Stimulated activated CD8-positive, alpha-beta memory T cell treated with anti-CD3 and anti-CD28 coated beads, Interleukin-15, amount 100 ng/mL, for 48 hours (primary cell): Measurements from ENCODE around the gene RPS3.
A peak's percentile ranks its signal among the peaks of the same experiment; 100 is the strongest.
"Not testable (repeated sequence)": the region's sequence is repeated elsewhere in the genome, so short reads cannot be mapped to it uniquely, and the experiment has no call there.

Experiments
- DNase-seq, 2 donors: peaks; one replicate each; pipeline ENCODE4 v3.0.0-alpha.2; 2020; ENCODE audit warnings: low read depth in 2 of 2

Gene RPS3

GRCh38 chr11:75399344-75400145 lies at the start of gene RPS3:
TSS of gene RPS3 (plus strand) at chr11:75399518. CDS start at chr11:75399548, 30 bp downstream.
- DNase-seq: peak; percentile 77 to 82

DNA sequence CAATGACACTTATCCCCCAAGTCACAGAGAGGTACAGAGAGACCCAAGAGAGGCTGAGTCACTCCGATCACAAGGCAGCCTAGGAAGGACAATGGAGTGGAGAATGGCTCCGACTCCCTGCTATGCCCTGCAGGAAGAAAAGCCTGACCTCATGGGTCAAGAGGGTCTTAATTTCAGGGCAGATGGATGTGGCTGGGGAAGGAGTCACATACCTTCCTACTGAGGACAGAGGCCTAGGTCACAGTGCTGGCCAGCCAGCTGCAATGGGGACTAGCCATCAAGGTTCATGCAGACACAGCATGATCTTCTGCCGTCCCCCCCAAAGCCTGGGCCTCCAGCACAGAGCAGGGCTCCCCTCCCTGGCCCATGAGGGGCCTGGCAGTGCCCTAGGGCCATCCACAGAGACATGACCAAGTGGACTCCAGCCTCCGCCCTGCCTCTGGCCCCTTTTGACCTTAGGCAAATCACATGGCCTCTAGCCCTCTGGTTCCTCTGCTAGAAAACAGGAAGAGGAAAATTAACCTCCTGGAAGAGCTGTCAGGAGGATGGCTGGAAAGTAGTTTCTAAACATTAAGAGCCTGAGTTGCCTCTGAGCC lies 49.7 kb upstream of the RPS3 start:
- DNase-seq: no peak

DNA sequence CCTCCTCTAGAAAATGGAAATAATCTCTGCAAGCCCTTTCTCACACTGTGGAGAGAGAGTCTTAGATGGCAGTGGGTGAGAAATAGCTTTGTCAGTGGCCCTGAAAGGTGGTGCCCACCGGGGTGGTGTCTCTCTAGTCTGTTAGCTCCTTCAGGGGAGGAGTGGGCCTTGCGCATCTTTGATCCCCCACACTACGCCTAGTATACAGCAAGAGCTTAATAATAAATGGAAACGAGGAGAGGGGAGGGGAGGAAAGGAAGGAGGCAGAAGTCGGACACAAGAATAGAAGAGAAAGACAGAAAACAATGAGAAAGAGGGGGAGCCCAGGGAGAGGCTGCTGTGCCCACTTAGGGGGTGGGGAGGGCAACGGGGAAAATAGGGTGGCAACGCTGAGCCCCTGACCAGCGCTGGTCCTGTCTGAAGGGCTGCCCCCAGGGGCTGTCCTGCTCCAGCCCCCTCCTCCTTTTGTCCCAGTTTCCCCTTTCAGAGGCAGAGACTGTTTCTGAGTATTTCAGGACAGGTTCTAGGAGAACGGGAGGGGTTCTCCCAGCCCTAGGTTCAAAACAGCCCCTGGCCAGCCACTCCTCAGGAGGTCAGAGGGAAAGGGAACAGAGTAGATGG lies 49.1 kb upstream of the RPS3 start:
- DNase-seq: no peak

GRCh38 chr11:75350743-75351540 lies 48.4 kb upstream of the RPS3 start:
- peak; percentile 13 to 14 for DNase-seq

DNA sequence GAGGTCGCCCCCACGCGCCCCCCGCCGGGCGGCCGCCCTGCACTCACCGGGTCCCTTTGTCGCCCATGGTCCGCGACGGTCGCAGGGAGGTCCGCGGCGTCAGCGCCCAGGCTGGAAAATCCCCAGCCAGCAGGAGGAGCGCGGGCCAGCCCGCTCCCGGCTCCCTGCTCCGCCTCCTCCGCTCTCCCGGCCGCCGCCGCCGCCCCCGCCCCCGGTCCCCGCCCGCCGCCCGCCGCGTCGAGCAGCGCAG lies 47.9 kb upstream of the RPS3 start, which contains the start of gene ARRB1:
Gene ARRB1, minus strand, starts transcription at position 121 of the 250 bp plus-strand sequence. Its CDS starts 54 bp downstream, at position 67.
- DNase-seq: peak in 1 of 2 donors; percentile 22

DNA sequence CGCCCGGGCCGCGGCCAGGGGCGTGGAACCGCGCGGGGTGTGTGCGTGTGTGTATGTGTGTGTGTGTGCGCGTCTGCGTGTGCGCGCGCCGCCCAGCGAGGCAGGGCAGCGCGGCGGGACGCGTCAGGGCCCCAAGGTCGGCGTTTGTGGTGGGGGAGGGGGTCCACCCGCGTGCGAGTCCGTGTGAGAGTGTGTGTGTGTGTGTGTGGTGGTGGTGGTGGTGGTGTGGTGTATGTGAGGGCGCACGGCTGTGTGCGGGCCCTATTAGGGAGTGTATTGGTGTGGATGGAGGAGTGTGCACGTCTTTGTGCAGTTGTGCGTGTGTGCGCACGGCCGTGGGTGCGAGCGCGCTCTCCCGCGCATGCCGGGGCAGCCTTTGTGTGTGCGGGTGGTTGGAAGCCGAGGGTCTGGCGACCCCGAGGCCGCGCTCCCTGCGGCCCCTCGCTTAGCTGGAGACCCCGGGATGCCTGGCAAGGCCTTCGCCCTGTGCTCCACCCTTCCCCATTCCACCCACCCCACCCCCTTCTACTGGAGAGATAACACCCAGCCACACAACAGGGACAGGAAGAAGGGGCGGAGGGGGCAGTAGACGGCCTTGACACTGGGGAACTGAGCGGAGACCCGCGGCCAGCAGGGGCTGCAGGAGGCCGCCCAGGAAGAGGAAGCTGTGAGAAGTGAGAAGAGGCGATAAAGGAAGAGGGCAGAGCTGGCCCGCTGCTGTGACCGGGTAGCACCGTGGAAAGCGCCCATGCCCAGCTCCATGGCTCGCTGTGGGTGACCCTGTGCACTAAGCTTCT lies 47.3 kb upstream of the RPS3 start:
- peak; percentile 10 to 25 for DNase-seq

GRCh38 chr11:75352588-75353206 lies 46.6 kb upstream of the RPS3 start:
- no peak for DNase-seq

DNA sequence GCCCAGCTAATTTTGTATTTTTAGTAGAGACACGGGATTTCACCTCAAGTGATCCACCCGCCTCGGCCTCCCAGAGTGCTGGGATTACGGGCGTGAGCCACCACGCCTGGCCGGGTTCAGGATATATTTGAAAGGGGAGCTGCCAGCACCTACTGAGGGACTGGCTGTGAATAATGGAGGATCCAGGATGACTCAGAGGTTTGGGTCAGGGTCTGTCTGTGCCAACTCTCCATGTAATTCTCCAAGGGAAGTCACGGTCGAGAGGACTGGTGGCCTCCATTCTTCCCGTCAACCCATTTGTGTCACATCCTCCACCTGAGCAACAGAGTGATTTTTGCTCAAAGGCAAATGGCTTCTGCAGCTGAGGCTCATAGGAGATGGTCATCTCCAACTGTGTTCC lies 44.3 kb upstream of the RPS3 start:
- DNase-seq: no peak

GRCh38 chr11:75356613-75357012 lies 42.7 kb upstream of the RPS3 start:
- DNase-seq: no peak

GRCh38 chr11:75362285-75362684 lies 37.0 kb upstream of the RPS3 start:
- DNase-seq: not testable (repeated sequence)

GRCh38 chr11:75365711-75366181 lies 33.6 kb upstream of the RPS3 start:
- DNase-seq: no peak

DNA sequence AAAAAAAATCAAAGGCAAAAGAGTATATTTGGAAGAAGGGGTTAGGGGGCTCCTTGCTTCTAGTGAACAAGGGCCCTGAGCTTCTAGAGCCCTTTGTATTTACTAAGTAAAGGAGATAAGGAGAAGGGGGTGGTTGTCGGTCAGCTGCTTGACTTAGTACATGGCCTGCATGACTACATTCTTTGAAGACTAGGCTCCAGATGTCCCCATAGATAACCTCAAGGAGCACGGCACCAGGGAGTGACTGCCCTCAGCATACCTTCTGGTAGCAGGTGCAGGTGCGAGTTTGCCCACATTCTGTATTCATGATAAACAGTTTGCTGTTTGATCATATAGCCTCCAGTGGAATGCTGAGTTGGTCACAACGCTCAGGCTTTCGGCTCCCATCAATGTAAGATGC lies 32.5 kb upstream of the RPS3 start:
- not testable (repeated sequence) for DNase-seq

DNA sequence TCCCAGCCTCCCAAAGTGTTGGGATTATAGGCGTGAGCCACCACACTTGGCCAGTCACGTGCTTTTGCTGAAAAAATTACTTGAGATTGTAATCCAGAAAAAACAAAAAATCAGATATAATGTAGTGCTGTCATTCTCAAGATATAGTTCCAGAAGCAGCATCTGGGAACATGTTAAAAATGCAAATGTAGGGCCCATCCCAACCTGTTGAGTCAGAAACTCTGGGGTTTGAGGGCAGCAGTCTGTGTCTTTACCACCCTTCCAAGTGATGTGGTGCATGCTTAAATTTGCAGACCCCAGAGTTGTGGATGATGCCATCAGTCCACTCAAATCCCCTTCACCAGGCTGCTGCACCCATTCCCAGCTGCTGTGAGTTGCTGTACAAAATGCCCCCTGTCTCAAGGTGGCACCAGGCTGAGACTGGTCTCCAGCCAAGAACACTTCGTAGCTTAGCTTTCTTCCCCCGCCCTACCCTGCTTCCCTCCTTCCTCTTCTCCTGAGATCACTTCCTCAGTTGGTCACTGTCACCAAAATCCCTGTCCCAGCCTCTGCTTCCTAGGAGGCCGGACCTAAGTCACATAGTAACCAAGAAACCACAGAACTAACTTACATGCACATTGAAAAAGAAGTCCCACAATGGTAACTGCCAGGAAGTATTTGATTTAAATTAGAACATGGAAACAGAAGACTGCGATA lies 29.6 kb upstream of the RPS3 start:
- no peak for DNase-seq

DNA sequence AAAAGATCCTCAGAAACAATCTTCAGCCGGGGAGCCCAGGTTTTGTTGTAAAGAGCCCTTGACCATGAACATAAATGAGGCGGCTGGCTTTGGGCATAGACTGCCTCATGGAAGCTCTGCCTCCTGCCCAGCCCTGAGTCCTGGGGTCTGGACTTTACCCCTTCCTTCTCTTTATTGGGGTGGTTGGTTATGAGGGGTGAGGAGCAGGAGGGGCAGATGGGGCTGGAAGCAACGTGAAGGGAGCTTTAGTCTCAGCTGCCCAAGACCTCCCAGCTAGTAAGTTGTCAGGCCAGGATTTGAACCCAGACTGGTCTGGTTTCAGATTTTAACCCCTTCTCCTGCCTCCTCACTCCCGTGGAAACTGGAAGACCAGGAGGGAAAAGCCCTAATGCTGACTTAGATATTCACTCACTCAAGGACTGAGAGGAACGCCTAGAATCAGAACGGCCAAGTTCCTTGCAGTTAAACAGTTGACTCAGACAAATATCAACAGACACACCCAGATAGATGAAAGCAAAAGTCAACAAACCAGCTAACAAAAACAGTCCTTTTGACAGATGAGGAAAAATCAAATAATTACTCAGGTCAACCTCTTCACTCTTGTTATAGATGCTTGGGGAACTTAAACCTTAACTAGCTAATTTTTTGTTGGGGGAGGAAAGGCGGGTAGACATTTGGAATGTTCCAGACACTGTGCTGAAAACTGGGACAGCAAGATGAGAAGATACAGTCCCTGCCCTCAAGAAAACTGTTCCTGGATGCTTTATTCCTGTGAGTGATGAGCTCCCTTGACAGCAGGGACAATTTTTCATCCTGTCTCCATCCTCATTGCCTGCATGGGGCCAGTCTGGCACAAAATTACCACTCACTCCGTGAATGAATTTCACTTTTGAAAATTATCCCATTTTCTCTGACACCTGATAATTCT lies 27.1 kb upstream of the RPS3 start:
- DNase-seq: no peak

DNA sequence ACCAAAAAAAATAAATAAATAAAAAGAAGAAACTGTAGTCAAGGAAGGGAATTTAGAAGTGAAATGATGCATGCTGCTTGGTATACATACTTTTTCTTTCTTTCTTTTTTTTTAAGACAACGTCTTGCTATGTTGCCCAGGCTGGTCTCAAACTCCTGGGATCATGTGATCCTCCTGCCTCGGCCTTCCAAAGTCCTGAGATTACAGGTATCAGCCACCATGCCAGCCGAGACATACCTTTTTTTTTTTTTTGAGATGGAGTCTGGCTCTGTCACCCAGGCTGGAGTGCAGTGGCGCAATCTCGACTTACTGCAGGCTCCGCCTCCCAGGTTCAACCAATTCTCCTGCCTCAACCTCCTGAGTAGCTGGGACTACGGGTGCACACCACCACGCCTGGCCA lies 26.1 kb upstream of the RPS3 start:
- no peak for DNase-seq

DNA sequence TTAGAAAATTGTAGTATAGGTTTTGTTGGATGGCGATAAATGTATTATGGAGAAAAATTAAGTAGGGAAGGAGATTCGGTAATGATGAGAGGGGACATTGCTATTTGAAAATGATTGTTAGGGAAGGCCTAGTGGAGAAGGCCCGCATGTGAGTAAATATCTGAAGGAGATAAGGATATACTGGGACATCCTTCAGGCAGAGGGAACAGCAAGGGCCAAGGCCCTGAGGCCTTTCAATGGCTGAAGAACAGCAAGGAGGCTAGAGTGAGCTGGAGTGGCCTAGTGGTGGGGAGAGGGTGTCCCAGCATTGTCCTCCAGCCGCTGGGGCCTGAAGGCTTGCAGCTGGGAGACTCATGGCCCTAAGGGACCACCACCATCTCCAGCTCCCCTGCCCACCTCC lies 24.7 kb upstream of the RPS3 start:
- no peak for DNase-seq

GRCh38 chr11:75375626-75376025 lies 23.7 kb upstream of the RPS3 start:
- DNase-seq: no peak

DNA sequence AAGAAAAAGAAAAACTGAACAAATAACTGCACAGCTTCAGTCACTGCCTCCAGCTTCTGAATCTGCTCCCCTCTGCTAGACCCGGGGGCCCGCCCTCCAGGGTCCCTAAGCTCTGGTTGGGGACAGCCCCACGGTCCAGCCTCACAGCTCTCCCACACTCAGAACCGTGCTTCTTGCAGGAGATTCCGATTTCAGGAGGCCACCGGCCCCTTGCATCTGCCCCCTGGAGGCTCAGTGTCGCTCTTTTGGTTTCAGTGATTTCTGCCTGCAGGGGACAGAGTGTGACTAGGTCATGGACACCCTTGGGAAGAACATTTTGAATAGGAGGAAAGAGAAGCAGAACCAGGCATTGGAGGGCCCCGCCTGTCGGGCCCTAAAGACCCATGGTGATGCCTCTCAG lies 23.1 kb upstream of the RPS3 start:
- DNase-seq: no peak

GRCh38 chr11:75378776-75379175 lies 20.5 kb upstream of the RPS3 start:
- not testable (repeated sequence) for DNase-seq
